SU-DHL-6 (cell line): ENCODE results near the gene SAE1.

Experiments used
- EZH2phosphoT487 ChIP-seq: fragments of 200-600 bp; sonication (generic), shearing (Covaris generic); conservative IDR thresholded peaks from 2 replicates; pipeline ENCODE4 v1.6.1; 2018; ENCODE audit warnings: mild to moderate bottlenecking, antibody characterized with exemption, low read length, moderate library complexity, mixed read lengths
- TF ChIP-seq, protein P1 (sequence below): fragments of 200-600 bp; sonication (generic); IDR thresholded peaks from one replicate; pipeline ENCODE4 v1.5.1; 2017; ENCODE audit warnings: antibody characterized with exemption, mild to moderate bottlenecking, low read length, moderate library complexity; ENCODE audit not compliant: insufficient read depth, poor library complexity, severe bottlenecking

DNA sequence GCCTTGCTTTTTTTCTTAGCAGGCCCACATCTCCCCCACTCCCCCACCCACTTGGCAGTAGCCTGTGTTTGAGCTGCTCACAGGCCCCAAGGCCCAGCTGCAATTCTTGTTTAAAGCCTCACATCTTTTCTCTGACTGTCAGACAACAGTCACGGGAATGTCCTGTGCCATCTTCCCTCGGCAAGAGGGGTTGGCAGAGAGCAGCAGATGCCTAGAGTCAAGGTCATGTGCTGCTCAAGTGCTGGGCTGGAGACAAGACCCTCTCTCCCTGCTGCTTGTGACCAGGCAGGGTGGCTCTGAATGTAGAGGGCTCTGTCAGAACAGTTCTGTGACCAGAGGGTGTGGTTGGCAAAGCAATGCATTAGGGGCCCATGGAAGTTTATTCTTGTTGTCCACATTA is 53.0 kb downstream of the SAE1 start:
- TF ChIP-seq, protein P1, sequence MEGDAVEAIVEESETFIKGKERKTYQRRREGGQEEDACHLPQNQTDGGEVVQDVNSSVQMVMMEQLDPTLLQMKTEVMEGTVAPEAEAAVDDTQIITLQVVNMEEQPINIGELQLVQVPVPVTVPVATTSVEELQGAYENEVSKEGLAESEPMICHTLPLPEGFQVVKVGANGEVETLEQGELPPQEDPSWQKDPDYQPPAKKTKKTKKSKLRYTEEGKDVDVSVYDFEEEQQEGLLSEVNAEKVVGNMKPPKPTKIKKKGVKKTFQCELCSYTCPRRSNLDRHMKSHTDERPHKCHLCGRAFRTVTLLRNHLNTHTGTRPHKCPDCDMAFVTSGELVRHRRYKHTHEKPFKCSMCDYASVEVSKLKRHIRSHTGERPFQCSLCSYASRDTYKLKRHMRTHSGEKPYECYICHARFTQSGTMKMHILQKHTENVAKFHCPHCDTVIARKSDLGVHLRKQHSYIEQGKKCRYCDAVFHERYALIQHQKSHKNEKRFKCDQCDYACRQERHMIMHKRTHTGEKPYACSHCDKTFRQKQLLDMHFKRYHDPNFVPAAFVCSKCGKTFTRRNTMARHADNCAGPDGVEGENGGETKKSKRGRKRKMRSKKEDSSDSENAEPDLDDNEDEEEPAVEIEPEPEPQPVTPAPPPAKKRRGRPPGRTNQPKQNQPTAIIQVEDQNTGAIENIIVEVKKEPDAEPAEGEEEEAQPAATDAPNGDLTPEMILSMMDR, result no peak
- TF ChIP-seq EZH2phosphoT487, result no peak
